Measurements from ENCODE around the gene GNAI3.

The GNAI3 gene

GRCh38 chr1:109639063-109639840, 90.8 kb downstream of the GNAI3 start:
- TF ChIP-seq CTCF (IDR thresholded peaks at IDR 0.05; ENCODE audit: insufficient read depth, missing control alignments) = no peak
- DNase-seq (ENCODE audit: insufficient read length, low spot score) = no peak
- no peak for FAIRE-seq

- FAIRE-seq = no peak
- DNase-seq (ENCODE audit: insufficient read length, low spot score) = no peak
- TF ChIP-seq CTCF (IDR thresholded peaks at IDR 0.05; ENCODE audit: insufficient read depth, missing control alignments) = no peak
Observed at GRCh38 chr1:109639841-109640184, 91.4 kb downstream of the GNAI3 start.

- peak; percentile 68 for TF ChIP-seq CTCF (IDR thresholded peaks at IDR 0.05; ENCODE audit: insufficient read depth, missing control alignments)
- DNase-seq (ENCODE audit: insufficient read length, low spot score) = no peak
- FAIRE-seq = no peak
Observed at GRCh38 chr1:109640285-109640865, 92.0 kb downstream of the GNAI3 start.

- DNase-seq (ENCODE audit: insufficient read length, low spot score) (no peak), FAIRE-seq (no peak)
- no peak for TF ChIP-seq CTCF (IDR thresholded peaks at IDR 0.05; ENCODE audit: insufficient read depth, missing control alignments)
Observed at GRCh38 chr1:109641078-109641740, 92.8 kb downstream of the GNAI3 start.

- DNase-seq (ENCODE audit: insufficient read length, low spot score) (no peak), FAIRE-seq (no peak)
- TF ChIP-seq CTCF (IDR thresholded peaks at IDR 0.05; ENCODE audit: insufficient read depth, missing control alignments) = no peak
Observed at GRCh38 chr1:109641861-109642260, 93.4 kb downstream of the GNAI3 start.

GRCh38 chr1:109642626-109643025, 94.2 kb downstream of the GNAI3 start:
- no peak for DNase-seq (ENCODE audit: insufficient read length, low spot score)
- FAIRE-seq = no peak
- no peak for TF ChIP-seq CTCF (IDR thresholded peaks at IDR 0.05; ENCODE audit: insufficient read depth, missing control alignments)

Data from D721Med (cell line).